ENCODE measurements around the gene CLIC5. TPM values are rescaled to one million over a fixed set of nuclear protein-coding genes. Genes with fewer than 3 reads are reported as not detected.

The CLIC5 gene
- polyA plus RNA-seq, 1 donor from 2014 or later: 0.22 TPM

DNA sequence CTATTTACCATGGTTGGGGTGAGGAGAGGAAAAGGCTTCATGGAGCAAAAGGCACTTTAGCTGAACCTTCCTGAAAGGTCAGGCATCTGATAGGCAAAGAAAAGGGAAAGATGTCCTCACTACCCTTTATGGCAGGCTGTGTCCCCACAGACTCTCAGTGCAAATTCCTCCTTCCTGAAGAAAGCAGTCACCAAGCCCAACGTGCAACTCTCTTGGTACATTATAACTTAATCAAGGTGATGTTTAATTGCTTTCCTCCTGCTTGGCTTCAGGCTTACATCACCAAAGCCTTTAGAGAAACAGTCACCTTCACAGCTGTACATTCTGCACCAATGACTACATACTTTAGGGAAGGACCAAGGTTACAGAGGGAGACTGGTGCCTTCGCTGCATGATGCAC lies 2.1 kb upstream of the CLIC5 start:
- Histone ChIP-seq H3K4me2 (ENCODE audit: low read length) (no peak overlapping the region), H3K9me2 (ENCODE audit: insufficient read depth, low read length) (no peaks in the 10 kb centered on the region), H3K9me3 (ENCODE audit: low read length) (peaks cover 5% of the 10 kb centered on the region), H2AFZ (ENCODE audit: low read depth, low read length) (no peak overlapping the region), H3K36me3 (ENCODE audit: insufficient read depth, low read length) (no peaks in the 10 kb centered on the region), H4K20me1 (ENCODE audit: insufficient read depth) (no peaks in the 10 kb centered on the region), H3K27me3 (ENCODE audit: insufficient read depth, low read depth, low read length) (peaks cover 44% of the 10 kb centered on the region), H3K4me3 (ENCODE audit: low read length) (no peak overlapping the region), H3K9ac (ENCODE audit: low read length) (no peak overlapping the region), H3K79me2 (replicated peaks; ENCODE audit: insufficient read depth, low read length) (no peaks in the 10 kb centered on the region), H3K27ac (ENCODE audit: low read length) (no peak overlapping the region), H3F3A (ENCODE audit: insufficient read depth, low read length, poor library complexity, severe bottlenecking) (no peaks in the 10 kb centered on the region)
- TF ChIP-seq EP300 (conservative IDR thresholded peaks at IDR 0.05; ENCODE audit: poor library complexity, severe bottlenecking): no peak
- no peak for TF ChIP-seq MXI1 (conservative IDR thresholded peaks at IDR 0.05; ENCODE audit: poor library complexity, severe bottlenecking)
- TF ChIP-seq SMC3 (conservative IDR thresholded peaks at IDR 0.05; ENCODE audit: poor library complexity): no peak
- TF ChIP-seq TAF1 (IDR thresholded peaks at IDR 0.05; ENCODE audit: low read depth): no peak
- TF ChIP-seq RAD21 (conservative IDR thresholded peaks at IDR 0.05): no peak
- TF ChIP-seq CTCF (IDR thresholded peaks at IDR 0.05; ENCODE audit: poor library complexity, severe bottlenecking): no peak
- no peak for TF ChIP-seq EZH2 (IDR thresholded peaks at IDR 0.05; ENCODE audit: borderline replicate concordance, insufficient read depth, low read length, poor library complexity, severe bottlenecking)
- no peak for TF ChIP-seq POLR2AphosphoS5 (IDR thresholded peaks at IDR 0.05)
- no peak for TF ChIP-seq REST (IDR thresholded peaks at IDR 0.05; ENCODE audit: borderline replicate concordance)

DNA sequence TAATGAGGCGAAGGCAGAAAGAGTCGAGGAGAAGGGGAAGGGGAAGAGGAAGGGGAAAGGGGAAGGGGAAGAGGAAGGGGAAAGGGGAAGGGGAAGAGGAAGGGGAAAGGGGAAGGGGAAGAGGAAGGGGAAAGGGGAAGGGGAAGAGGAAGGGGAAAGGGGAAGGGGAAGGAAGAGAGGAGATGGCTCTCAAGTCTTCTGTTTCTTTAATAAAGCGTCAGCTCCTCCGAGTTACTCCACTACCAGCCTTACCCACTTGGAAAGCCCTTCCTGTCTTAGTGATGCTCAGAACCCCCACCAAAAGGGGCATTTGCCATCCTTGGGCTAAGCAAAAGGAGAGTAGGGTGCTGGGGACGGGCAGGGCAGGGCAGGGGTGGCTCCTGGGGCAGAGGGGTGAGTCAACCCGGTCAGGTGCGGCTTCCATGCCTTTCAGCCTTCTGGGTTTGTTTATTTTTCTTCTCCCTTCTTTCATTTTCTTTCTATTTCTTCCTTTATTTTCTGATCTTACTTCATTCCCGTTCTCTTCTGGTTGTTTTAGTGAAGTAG lies 476 bp upstream of the CLIC5 start:
- Histone ChIP-seq H3K27ac (ENCODE audit: low read length) (no peak overlapping the region), H3K27me3 (ENCODE audit: insufficient read depth, low read depth, low read length) (peaks cover 46% of the 10 kb centered on the region), H3K36me3 (ENCODE audit: insufficient read depth, low read length) (no peaks in the 10 kb centered on the region), H4K20me1 (ENCODE audit: insufficient read depth) (no peaks in the 10 kb centered on the region), H3K9me3 (ENCODE audit: low read length) (peaks cover 5% of the 10 kb centered on the region), H3K4me2 (ENCODE audit: low read length) (no peak overlapping the region), H3K79me2 (replicated peaks; ENCODE audit: insufficient read depth, low read length) (no peaks in the 10 kb centered on the region), H3F3A (ENCODE audit: insufficient read depth, low read length, poor library complexity, severe bottlenecking) (no peaks in the 10 kb centered on the region), H3K9ac (ENCODE audit: low read length) (no peak overlapping the region), H3K9me2 (ENCODE audit: insufficient read depth, low read length) (no peaks in the 10 kb centered on the region), H3K4me3 (ENCODE audit: low read length) (peak overlapping the region; percentile 70), H2AFZ (ENCODE audit: low read depth, low read length) (no peak overlapping the region)
- TF ChIP-seq REST (IDR thresholded peaks at IDR 0.05; ENCODE audit: borderline replicate concordance) (no peak), POLR2AphosphoS5 (IDR thresholded peaks at IDR 0.05) (no peak)
